HG03565 (cell line): ENCODE data around the gene BACH1.
"Not testable (repeated sequence)": the region's sequence is repeated elsewhere in the genome, so short reads cannot be mapped to it uniquely, and the experiment has no call there.

Source experiments
- ATAC-seq: cut with Tn5 transposase; IDR thresholded peaks from one replicate; pipeline ENCODE4 v1.9.1; 2021; ENCODE audit warnings: mild to moderate bottlenecking, moderate library complexity; ENCODE audit not compliant: unreplicated experiment

The BACH1 gene

DNA sequence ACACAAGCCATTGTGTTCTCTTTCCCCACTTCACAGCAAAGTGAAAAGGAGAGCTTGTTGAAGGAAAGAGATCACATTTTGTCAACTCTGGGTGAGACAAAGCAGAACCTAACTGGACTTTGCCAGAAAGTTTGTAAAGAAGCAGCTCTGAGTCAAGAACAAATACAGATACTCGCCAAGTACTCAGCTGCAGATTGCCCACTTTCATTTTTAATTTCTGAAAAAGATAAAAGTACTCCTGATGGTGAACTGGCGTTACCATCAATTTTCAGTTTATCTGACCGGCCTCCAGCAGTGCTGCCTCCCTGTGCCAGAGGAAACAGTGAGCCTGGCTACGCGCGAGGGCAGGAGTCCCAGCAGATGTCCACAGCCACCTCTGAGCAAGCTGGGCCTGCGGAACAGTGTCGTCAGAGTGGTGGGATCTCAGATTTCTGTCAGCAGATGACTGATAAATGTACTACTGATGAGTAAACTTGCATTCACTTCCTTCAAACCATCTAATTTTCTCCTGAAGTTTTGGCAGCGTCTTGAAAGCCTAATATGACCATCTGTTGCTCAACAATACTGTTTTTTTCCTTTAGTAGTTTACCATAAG lies 43.7 kb downstream of the BACH1 start:
- peak; percentile 73 for ATAC-seq

DNA sequence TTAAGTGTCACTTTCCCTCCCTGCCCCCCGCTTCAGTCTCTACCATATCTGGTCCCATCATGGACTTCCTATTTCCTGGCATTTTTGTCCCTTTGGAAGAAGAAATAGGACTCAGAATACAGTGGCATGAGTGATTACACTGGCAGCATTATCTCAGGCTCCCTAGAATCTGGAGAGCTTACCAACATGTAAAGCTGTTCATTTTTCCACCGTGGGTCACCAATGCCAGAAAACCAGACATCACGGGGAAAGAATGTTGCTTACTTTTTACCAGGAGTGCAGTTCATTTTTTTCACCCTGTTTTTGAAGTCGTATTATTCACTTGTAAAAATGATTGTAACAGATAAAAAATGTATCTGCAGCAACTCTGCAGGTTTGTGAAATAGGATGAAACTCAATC lies 44.8 kb downstream of the BACH1 start:
- ATAC-seq, result no peak

DNA sequence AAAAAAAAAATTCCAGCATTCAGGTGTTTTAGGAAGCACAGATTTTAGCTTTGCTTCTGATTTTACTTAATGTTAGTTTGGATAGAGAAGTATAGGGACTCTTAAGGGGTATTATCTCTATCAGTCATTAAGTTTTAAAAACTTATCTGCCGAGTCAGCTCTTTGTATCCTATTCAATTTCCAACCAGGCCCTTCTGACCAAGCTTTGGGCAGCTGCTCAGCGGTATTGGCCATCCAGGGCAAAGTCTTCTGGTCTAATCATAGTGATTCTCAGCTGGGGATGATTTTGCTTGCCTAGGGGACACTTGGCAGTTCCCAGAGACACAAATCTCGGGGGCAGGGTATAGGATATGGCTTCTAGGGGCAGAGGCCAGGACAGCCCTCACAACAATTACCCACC lies 47.6 kb downstream of the BACH1 start:
- no peak for ATAC-seq

DNA sequence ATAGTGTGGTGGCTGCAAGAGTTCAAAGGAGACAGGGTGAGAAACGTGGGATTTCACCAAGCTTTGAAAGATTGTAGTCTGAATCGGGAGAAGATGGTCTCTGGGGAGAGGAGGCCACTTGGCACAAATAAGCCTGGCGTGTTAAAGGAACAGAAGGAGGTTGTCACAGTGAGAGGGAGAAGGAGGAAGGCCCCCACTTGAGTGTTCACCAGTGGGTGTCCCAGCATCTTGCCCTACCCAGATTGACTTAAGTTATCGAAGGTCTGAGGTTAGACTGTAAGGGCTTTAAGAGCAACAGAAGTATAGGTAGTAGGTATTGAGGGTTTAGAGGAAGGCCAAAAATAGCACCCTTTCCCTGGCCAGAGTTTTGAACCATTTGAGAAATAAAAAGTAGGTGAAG lies 48.0 kb downstream of the BACH1 start:
- no peak for ATAC-seq

DNA sequence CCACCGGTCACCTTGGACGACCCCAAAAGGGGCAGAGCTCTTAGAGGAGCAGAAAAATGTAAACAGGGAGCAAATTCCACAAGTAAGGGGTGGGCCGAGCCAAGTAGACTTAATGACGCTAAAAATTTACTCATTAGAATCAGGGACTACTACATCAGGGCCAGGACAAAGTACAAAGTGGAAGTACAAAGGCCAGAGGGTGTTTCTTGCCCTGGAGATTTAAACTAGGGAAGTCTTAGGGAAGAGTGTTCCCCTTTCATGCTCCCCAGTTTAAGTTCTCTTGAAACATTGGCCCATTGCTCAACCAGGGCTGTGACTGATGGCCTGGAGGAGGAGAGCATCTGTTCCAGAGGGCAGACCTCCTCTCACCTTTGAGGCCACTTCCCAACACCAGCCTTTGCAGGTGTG lies 48.6 kb downstream of the BACH1 start:
- no peak for ATAC-seq

DNA sequence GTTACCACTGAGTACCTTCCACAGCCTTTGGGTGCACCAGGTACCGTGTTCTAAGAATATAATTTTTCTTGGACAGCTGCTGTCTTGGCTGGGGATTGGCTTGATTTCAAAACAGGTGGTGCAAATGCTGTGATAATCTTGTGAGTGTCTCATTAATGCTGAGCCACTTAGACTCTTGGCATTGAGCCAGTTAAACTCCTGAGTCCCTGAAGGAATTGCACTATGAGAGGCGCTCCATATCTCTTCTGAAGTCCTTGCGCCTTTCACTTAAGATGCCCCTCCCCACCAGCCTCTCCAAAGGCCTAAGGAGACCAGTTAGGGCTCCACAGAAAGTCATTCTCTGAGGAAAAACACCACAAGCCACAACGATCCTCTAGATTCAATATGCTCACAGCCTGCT lies 51.0 kb downstream of the BACH1 start:
- ATAC-seq, result no peak

DNA sequence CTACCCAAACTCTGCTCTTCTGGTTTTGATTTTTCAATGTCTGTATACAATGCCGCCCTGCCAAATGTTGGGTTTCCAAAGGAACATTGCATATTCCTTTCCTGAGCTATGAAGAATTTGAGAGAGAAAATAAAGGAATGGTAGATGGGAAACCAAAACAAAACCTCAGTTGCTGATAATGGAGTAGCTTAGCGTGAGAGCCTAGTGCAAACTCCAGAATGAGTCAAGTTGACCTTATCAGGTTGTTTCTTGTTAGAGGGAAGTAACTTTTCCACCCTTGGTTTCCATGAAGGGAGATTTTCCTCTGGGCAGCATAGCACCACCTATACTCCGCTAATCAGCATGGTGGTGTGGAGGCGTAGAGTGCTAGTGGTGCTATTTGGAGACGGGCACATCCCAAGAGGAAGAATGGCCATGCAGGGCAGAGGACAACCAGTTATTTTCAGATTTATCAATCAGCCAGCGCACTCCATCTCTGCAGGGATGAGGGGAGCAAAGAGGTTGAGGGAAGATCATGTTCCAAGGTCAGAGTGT lies 51.6 kb downstream of the BACH1 start:
- ATAC-seq, result no peak

DNA sequence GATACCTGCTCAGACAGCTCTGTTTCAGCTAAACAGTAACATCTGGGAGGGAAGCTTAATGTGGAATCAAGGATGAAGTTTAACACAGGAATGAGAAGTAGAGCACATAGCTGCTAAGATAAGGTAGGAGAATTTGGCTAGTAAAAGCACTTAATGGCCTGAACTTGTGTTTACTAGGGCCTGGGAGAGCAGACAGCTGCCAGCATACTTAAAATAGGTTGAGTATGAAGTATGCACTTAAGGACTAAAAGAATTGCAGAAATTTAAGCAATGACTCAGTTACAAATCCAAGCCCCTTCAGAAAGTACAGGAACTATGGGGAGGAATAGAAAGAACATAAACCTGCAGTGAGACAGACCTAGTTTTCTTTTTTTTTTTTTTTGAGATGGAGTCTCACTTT lies 53.0 kb downstream of the BACH1 start:
- ATAC-seq, result no peak

DNA sequence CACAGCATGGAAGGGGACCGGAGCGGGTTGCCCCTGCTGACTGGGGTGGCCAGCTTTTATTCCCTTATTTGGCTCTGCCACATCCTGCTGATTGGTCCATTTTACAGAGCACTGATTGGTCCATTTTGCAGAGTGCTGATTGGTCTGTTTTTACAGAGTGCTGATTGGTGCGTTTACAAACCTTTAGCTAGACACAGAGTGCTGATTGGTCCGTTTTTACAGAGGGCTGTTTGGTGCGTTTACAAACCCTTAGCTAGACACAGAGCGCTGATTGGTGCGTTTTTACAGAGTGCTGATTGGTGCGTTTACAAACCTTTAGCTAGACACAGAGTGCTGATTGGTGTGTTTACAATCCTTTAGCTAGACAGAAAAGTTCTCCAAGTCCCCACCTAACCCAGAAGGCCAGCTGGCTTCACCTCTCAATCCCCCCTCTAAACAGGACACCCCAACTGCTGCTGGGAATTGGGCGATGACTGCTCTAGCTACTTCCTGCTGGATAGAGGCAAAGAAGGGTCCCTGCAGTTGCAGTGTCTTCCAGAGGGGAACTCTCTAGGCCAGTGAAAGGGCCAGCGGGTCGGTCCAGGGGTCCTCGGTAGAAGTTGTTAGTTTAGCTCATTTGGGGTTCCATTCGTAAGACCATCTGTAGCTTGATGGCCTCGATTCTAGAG lies 56.5 kb downstream of the BACH1 start:
- not testable (repeated sequence) for ATAC-seq

DNA sequence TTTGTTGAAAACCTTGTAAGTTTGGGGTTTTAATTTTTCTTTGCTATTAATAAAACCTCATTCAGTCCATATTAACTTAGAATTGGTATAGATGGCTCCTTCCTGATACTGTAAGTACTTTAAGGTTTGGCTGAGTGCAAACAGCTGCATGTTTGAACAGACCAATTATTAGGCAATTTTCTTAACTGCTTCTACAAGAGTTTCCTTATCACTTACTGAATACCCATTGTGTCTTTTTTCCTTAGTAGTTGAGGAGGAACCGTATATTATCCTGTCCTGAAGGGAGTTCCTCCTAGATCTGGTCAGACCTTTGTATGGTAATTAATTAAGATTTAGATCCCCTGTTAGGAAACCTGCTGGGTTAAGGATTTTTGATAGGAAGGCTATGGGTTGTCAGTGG lies 57.6 kb downstream of the BACH1 start:
- not testable (repeated sequence) for ATAC-seq

DNA sequence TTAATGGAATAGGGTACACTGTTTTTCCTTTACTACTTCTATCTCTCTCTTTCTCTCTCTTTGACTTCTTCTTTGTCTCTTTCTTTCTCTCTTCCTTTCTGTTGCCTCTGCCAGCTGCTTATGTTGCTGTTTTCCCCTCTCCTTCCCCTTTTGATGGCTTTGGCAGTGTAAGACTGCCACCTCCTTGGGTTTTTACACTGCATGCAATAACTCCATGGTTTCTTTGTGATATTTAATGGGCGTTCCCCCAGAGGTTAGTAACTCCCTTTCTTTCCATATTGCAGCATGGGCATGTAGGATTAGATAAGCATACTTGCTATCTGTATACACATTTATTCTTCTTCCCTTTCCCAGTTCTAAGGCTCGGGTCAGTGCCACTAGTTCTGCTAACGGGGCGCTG lies 58.1 kb downstream of the BACH1 start:
- ATAC-seq, result not testable (repeated sequence)

DNA sequence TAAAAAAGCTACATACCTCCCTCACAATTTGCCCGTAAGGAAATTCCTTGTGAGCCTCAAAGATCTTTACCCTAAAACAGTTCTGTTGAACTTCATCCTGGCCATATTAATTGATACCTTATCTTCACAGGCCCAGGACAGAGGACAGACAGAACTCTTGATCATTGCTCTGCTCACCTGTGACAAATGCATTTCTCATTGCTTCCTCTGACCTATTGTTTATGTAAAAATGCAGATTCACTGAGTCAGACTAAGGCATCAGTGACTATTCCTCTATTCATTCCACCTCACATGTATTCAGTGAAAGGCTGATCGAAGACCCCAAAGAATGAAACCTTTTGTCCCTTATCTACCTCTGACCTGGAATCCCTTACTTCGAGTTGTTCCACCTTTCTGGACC lies 61.0 kb downstream of the BACH1 start:
- no peak for ATAC-seq

DNA sequence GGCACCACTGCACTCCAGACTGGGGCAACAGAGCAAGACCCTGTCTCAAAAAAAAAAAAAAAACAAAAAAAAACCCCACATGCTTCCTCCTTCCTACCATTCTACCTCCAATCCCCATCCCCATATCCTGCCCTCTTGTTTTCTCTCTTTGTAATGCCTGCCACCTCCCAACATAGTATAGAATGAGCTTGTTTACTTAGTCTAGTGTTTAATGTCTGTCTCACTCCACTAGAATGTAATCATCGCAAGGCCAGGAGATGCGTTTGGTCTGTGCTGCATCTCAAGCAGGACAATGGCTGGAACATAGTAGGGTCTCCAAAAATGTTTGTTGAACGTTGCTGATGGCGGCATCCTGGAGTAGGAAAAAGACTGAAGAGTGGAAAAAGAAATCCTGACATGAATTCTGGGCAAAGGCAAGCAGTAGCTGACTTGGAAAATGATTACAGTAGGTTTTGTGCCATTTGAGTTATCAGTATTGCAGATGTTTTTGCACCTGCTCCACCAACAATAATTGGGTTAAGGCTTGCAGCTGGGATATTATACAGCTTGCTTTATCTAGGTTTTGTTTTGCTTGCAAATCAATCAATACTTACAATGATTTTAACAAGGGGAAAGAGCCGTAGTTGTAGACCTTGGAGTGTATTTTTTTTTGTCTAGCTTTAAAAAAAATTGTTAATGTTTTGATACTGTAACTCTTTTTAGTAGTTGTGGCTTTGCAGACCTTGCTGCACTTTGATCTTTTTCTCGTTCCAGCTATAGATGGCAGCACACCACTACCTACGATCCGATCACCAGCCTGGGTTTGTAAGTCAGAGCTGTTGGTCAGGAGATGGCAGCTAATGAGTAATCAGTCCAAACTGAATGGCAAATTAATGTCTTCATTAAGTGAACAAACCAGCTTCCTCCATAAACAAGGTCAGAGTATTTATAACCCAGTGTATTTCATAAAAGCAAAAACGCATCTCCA lies 62.4 kb downstream of the BACH1 start:
- no peak for ATAC-seq

DNA sequence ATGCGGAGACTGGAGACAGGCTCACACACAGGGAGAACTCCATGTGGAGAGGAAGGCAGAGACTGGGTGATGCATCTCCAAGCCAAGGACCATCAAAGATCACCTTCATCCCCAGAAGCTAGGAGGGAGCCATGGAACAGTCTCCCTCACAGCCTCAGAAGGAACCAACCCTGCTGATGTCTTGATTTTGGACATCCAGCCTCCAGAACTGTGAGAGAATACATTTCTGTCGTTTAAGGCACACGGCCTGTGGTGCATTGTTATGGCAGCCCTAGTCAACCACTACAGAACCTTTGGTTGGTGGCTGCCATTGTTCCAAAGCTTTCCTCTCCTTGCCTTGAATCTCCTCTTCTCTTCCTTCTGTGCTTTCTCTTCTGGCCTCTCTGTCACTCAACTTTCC lies 64.0 kb downstream of the BACH1 start:
- no peak for ATAC-seq

DNA sequence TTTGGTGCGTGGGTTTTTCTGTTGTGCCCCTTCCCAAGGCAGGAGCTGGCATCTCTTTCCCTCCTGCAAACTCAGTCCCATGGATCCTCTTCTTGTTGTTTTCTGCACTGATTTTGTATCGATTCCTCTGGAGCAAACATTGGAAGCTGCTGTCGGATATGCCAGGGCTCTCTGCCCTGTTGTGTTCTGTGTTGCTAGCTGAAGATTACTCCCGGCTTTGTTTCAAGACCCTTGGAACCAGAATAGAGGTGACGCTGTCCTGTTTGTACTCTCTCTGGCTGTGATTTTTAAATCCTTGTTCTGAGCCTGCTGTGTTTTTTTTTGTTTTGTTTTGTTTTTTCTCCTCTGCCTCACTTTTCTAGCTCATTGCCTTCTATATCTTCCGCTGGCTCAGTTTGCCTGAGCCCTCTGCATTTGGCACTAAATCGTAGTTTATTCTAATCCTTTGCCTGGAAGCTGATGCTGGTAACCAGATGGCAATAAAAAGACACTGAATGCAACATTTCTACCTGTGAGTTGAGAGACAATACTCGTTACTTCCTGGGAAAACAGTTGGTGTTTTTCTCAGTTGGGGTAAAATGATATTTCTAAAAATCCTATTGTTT lies 67.0 kb downstream of the BACH1 start:
- ATAC-seq, result no peak

DNA sequence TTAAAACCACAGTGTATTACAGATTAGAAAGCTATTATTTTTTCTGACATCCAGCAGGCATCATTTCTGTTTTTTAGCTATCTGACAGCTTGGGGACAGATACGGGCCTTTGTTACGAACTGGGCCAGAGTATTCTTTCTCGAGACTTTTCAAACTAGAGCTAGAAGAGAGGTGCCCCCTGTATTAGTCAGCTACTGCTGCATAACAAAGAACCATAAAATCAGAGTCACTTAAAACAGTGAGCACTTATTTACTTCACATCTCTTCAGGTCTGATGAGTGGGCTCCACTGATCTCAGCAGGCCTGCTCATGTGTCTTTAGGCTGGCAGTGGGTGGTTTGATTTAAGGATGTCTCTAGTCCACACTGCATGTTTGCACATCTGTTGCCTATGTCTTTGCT lies 67.8 kb downstream of the BACH1 start:
- no peak for ATAC-seq

DNA sequence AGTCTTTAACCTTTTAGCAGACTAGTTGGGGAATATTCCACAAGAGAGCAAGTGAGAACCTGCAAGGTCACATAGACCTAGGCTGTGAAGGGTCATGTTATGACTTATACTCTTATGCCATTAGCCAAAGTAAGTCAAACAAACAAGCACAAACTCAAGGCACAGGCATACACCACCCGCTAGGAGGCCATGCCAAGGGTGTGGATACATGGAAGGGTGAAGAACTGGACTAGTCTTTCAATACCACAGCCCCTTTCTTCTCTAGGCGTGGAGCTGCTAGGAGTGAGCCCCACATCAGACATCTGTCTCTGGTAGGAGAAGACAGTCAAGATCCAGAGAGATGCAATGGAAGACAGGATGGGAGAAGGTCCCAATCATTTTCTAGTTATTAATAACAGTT lies 68.6 kb downstream of the BACH1 start:
- ATAC-seq, result no peak

DNA sequence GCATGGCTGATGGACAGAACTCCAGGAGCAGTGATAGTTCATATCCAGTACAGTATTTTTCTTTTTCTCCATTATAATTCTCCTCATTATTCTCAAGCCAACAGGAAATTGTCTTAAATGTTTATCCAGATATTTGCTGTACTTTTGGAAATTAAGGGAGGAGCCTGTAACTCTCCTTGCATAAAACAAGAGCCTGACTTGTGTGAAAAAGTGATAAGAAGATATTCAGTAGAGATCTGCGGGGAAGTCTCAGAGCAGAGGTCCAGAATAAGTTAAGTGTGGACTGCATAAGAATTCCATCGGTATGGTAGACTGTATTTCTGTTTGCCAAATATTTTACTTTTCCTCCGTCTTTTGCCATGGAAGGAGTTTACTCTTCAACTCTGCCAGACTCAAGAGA lies 70.2 kb downstream of the BACH1 start:
- ATAC-seq, result no peak

DNA sequence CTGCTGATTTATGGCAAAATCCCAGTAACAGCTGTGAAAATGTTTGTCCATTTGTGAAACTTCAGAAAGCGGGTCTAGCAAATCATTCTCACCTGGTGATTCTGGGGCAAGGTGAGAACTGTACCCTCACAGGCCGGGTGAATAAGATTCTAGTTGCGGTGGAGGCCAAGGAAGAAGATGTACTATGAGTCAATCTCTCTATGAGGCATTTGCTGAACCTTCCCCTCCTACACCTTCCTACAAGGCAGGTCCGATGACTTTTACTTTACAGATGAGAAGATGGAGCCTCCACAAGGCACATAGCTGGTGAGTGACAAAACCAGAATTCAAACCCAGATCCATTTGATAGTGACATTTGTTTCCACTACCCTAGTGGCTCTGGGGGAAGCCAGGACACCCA lies 72.7 kb downstream of the BACH1 start:
- no peak for ATAC-seq

DNA sequence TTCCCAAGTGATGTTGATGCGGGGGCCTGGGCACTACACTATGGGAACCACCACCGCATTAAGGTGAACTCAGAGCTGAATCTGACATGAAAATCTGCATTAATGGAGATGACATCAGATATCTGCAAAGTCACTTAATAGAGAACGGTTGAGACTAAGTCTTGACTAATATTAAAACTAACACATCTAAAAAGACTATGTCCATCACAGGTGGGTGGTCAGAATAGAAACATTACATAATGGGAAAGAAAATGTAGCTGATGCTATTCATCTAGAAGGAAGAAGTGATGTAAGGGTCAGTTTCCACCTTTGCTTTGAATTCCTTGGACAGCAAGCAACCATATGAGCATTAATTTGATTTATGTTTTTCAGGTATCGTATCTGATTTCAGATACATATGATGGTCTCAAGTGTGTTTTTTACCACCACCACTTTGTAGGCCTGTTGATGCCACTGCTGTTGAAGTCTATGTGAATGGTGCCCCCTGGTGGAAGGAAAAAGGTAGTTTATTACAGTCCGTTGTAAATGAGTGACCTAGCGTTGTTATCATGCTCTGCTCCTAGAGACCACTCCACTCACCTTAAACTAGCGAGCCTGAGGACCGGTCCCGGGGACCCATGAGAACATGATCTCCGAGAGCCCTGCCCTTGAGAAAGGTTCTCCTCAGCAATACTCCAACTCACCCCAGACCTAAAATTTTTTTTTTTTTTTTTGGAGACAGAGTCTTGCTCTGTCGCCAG lies 73.5 kb downstream of the BACH1 start:
- peak; percentile 74 for ATAC-seq

DNA sequence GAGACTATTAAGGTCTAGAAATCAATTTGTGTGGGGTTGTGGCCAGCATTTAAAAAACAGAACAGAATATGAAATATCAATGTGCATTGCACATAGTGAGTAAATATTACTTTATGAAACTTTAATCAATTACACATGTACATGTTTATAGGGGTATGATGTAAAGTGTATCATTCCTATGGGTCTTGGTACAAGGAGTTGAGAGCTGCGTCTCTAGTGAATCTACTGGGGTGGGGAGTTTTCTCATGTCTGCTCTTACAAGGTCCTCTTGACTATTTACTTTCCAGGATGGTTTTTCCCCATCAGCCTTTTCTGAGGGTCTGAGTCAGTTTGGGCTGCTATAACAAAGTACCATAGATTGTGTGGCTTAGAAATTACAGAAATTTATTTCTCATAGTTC lies 75.8 kb downstream of the BACH1 start:
- ATAC-seq, result no peak
